ENCODE data around the gene ZBTB42.

- no peak for TF ChIP-seq SIN3A (IDR thresholded peaks at IDR 0.05; ENCODE audit: borderline replicate concordance, low read depth, low read length)
- no peak for TF ChIP-seq EZH2phosphoT487 (IDR thresholded peaks at IDR 0.05; ENCODE audit: borderline replicate concordance, low read depth)
- no peak for TF ChIP-seq MAX (IDR thresholded peaks at IDR 0.05; ENCODE audit: low read depth)
- TF ChIP-seq RAD21 (IDR thresholded peaks at IDR 0.05; ENCODE audit: low read length): no peak
- peak; percentile 14 for TF ChIP-seq CTCF (IDR thresholded peaks at IDR 0.05)
- TF ChIP-seq RFX5 (IDR thresholded peaks at IDR 0.05; ENCODE audit: low read length): no peak
- no peak for TF ChIP-seq SMC3 (IDR thresholded peaks at IDR 0.05; ENCODE audit: low read depth, low read length)
- peak; percentile 44; the same call in 1 of the 2 replicates for TF ChIP-seq GABPA (IDR thresholded peaks at IDR 0.05; ENCODE audit: low read depth)
- no peak for TF ChIP-seq YY1 (IDR thresholded peaks at IDR 0.05; ENCODE audit: low read depth)
- TF ChIP-seq POLR2AphosphoS5 (IDR thresholded peaks at IDR 0.05; ENCODE audit: low read depth, low read length): no peak
- TF ChIP-seq NFIC (IDR thresholded peaks at IDR 0.05; ENCODE audit: borderline replicate concordance): no peak
- TF ChIP-seq TCF12 (IDR thresholded peaks at IDR 0.05): no peak
- TF ChIP-seq TAF1 (IDR thresholded peaks at IDR 0.05; ENCODE audit: borderline replicate concordance, low read depth, low read length): no peak
Measured at GRCh38 chr14:104794631-104794992, 6.3 kb upstream of the ZBTB42 start.
